GM12891 (cell line): ENCODE results near the gene MBD5.

ENCODE experiments used
- POLR2A ChIP-seq: IDR thresholded peaks from 2 replicates; pipeline ENCODE4 v1.6.1; 2011; ENCODE audit warnings: low read depth, low read length, control low read depth
- SPI1 ChIP-seq: IDR thresholded peaks from 2 replicates; pipeline ENCODE4 v1.6.1; 2011; ENCODE audit warnings: low read depth, low read length, control low read depth
- TAF1 ChIP-seq: IDR thresholded peaks from 2 replicates; pipeline ENCODE4 v1.6.1; 2011; ENCODE audit warnings: low read depth, low read length, control low read depth

DNA sequence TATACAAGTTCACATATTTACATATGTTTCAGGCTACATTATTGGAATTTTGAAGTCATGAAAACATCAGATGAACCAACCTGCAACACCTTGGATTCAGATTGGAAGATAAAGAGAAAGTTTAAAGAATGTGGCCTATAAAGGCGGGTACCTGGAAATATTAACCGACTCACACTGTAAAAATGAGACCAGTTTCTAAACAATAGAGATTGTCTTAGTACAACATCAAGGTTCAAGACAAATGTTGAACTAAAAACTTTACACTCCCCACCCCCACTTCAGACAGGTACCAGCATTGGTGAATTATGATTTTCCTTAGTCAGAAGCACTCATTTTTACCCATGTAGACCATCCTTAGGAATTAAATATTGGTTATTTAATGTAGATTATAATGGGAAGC, 437.3 kb downstream of the MBD5 start:
- no peak for TF ChIP-seq POLR2A
- TF ChIP-seq TAF1 = no peak
- no peak for TF ChIP-seq SPI1
